Measurements from ENCODE around the gene IHH. TPM values are rescaled to one million over a fixed set of nuclear protein-coding genes. Genes with fewer than 3 reads are reported as not detected.

The IHH gene
- total RNA-seq (2022; extraction: Qiagen RNA extraction; ENCODE audit: low read depth) = 0.14 to 0.20 TPM (median 0.15 TPM) in 5 replicates

DNA sequence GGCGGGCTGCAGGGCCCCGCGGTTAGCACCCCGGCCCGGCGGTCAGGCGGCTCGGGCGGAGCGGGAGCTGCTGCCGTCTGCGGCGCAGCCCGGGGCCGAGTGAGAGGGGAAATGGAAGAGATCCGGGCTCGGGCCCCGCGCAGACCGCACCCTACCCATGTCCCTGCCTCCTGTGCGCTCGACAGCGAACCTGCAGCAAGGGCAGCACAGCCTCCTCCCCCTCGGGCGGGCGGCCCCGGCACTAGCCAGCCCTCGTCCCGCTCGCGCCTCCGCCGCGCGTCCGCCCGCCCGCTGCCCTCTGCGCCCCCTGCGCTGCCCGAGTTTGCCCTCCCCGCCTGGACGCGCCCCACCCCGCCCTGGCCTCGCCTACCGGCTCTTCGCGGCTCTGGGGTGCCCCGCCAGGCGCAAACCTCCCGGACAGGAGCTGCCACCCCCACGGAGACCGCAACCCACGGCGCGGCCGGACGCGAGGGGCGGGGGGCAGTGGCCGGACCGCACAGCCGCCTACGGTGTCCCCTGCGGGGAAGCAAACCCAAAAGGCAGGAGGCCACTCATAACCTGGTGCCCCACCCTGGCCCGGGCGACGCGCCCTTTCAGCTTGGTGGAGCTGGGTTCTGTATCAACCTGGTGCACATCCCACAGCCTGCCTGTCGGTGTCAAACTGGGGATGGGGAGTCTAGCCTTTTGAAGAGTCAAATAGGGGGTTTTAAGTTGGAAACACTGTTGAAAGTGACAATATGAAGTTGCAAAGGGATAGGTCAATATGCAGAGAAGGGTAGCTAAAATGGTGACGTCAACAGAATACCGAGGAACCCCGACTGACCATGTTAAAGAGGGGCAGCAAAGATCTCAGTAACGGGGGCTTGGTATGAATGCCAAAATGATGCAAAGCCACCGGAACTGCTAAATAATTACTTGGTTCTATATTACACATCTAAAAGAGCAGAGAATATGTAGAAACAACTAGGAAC is at the start of gene IHH:
Gene IHH, minus strand, starts transcription at position 101 of the 971 bp plus-strand sequence. CDS start 454 bp downstream, outside the sequence.

DNA sequence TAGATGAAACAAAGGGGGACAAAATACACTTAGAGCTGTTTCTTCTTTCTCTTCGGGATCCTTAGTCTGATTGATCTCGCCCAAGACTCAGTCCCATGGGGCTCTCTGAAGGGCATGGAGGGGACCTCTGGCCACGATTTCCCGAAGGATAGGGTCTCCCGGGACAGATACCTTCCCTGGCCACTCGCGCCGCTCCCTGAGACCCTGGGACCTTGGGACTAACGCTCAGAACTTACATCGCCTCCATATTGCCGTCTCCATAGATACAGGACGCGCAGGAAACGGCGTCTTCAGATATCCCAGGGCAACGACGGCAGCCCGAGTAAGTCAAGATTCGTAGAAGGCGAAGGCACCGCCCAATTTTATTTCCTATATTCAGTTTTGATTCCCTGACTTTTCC is 19.5 kb downstream of the IHH start, which contains the start of gene CFAP65:
Gene CFAP65, minus strand, starts transcription at position 265 of the 400 bp plus-strand sequence. CDS start 2,468 bp downstream, outside the sequence.

Other genes with a start within 250 kb of the IHH start
- gene PRKAG3, start 229.1 kb downstream of the IHH start, total RNA-seq (2022; extraction: Qiagen RNA extraction; ENCODE audit: low read depth) = not detected in 5 replicates
- 0.05 to 0.15 TPM (median 0.10 TPM) in 4 of 5 replicates, not detected in the other for gene WNT6, start 201.1 kb downstream of the IHH start, total RNA-seq (2022; extraction: Qiagen RNA extraction; ENCODE audit: low read depth)
- gene WNT10A, start 180.1 kb downstream of the IHH start, total RNA-seq (2022; extraction: Qiagen RNA extraction; ENCODE audit: low read depth) = 0.11 TPM in 1 of 5 replicates, not detected in the others
- gene CDK5R2, start 101.3 kb downstream of the IHH start, total RNA-seq (2022; extraction: Qiagen RNA extraction; ENCODE audit: low read depth) = 1.2 to 2.5 TPM (median 1.9 TPM) in 5 replicates
- gene FEV, start 75.7 kb downstream of the IHH start, total RNA-seq (2022; extraction: Qiagen RNA extraction; ENCODE audit: low read depth) = not detected in 5 replicates
- gene CRYBA2, start 67.5 kb downstream of the IHH start, total RNA-seq (2022; extraction: Qiagen RNA extraction; ENCODE audit: low read depth) = 0.18 TPM in 1 of 5 replicates, not detected in the others
- gene CFAP65, start 19.4 kb downstream of the IHH start, total RNA-seq (2022; extraction: Qiagen RNA extraction; ENCODE audit: low read depth) = 0.09 to 0.19 TPM (median 0.15 TPM) in 5 replicates
- gene NHEJ1, start 99.9 kb upstream of the IHH start, total RNA-seq (2022; extraction: Qiagen RNA extraction; ENCODE audit: low read depth) = 15.0 to 17.4 TPM (median 16.3 TPM) in 5 replicates
- 0.57 to 1.4 TPM (median 0.70 TPM) in 5 replicates for gene SLC23A3, start 109.1 kb upstream of the IHH start, total RNA-seq (2022; extraction: Qiagen RNA extraction; ENCODE audit: low read depth)
- 40.6 to 45.1 TPM (median 43.6 TPM) in 5 replicates for gene CNPPD1, start 116.0 kb upstream of the IHH start, total RNA-seq (2022; extraction: Qiagen RNA extraction; ENCODE audit: low read depth)
- gene RETREG2, start 117.4 kb upstream of the IHH start, total RNA-seq (2022; extraction: Qiagen RNA extraction; ENCODE audit: low read depth) = 65.3 to 87.9 TPM (median 86.5 TPM) in 5 replicates
- 18.0 to 22.8 TPM (median 19.9 TPM) in 5 replicates for gene ZFAND2B, start 145.9 kb upstream of the IHH start, total RNA-seq (2022; extraction: Qiagen RNA extraction; ENCODE audit: low read depth)
- gene ABCB6, start 158.0 kb upstream of the IHH start, total RNA-seq (2022; extraction: Qiagen RNA extraction; ENCODE audit: low read depth) = 24.1 to 39.3 TPM (median 33.7 TPM) in 5 replicates
- 47.0 to 55.9 TPM (median 49.7 TPM) in 5 replicates for gene ATG9A, start 168.7 kb upstream of the IHH start, total RNA-seq (2022; extraction: Qiagen RNA extraction; ENCODE audit: low read depth)
- gene ANKZF1, start 168.9 kb upstream of the IHH start, total RNA-seq (2022; extraction: Qiagen RNA extraction; ENCODE audit: low read depth) = 16.2 to 23.2 TPM (median 20.9 TPM) in 5 replicates
- 5.1 to 6.7 TPM (median 6.1 TPM) in 5 replicates for gene GLB1L, start 184.5 kb upstream of the IHH start, total RNA-seq (2022; extraction: Qiagen RNA extraction; ENCODE audit: low read depth)
- 25.0 to 30.5 TPM (median 29.4 TPM) in 5 replicates for gene STK16, start 184.6 kb upstream of the IHH start, total RNA-seq (2022; extraction: Qiagen RNA extraction; ENCODE audit: low read depth)
- gene TUBA4B, start 192.3 kb upstream of the IHH start, total RNA-seq (2022; extraction: Qiagen RNA extraction; ENCODE audit: low read depth) = 0.26 to 0.46 TPM (median 0.31 TPM) in 5 replicates
- 365 to 546 TPM (median 419 TPM) in 5 replicates for gene TUBA4A, start 193.0 kb upstream of the IHH start, total RNA-seq (2022; extraction: Qiagen RNA extraction; ENCODE audit: low read depth)
- gene DNAJB2, start 218.4 kb upstream of the IHH start, total RNA-seq (2022; extraction: Qiagen RNA extraction; ENCODE audit: low read depth) = 46.4 to 58.3 TPM (median 54.4 TPM) in 5 replicates
- 1.3 to 2.2 TPM (median 1.9 TPM) in 5 replicates for gene PTPRN, start 248.5 kb upstream of the IHH start, total RNA-seq (2022; extraction: Qiagen RNA extraction; ENCODE audit: low read depth)